ENCODE measurements around the gene MANBA. TPM values are rescaled to one million over a fixed set of nuclear protein-coding genes. Genes with fewer than 3 reads are reported as not detected.

The MANBA gene
- total RNA-seq, 4 donors from 2014 or later, result 10.4 to 21.7 (median 15.1) TPM

DNA sequence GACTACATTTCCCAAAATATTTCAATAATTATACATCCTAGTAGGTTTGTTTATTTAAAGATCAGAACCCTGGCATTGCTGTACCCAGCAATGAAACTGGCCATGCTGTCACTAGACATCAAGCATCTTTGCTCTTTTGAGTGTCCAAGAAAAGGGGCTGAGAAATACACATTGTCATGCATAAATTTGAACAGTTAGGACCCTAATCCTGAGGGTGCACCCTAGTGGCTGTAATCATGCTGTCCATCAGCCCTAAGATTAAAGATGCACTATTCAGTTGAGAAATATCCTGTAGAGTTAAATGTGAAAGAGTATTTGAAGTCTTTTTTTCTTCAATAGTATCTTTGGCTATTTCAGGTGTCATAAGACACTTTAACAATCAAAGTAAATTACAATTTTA, 150.8 kb downstream of the MANBA start:
- Histone ChIP-seq H3K4me1 (peaks cover 0 to 25% (median 6%) of the 10 kb centered on the region in 3 donors), H3K27ac (no peak overlapping the region), H3K4me3 (no peak overlapping the region), H3K9me3 (no peaks in the 10 kb centered on the region), H3K36me3 (peaks cover 21 to 99% (median 23%) of the 10 kb centered on the region in 3 donors), H3K27me3 (no peaks in the 10 kb centered on the region)
- TF ChIP-seq, protein P1, sequence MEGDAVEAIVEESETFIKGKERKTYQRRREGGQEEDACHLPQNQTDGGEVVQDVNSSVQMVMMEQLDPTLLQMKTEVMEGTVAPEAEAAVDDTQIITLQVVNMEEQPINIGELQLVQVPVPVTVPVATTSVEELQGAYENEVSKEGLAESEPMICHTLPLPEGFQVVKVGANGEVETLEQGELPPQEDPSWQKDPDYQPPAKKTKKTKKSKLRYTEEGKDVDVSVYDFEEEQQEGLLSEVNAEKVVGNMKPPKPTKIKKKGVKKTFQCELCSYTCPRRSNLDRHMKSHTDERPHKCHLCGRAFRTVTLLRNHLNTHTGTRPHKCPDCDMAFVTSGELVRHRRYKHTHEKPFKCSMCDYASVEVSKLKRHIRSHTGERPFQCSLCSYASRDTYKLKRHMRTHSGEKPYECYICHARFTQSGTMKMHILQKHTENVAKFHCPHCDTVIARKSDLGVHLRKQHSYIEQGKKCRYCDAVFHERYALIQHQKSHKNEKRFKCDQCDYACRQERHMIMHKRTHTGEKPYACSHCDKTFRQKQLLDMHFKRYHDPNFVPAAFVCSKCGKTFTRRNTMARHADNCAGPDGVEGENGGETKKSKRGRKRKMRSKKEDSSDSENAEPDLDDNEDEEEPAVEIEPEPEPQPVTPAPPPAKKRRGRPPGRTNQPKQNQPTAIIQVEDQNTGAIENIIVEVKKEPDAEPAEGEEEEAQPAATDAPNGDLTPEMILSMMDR (IDR thresholded peaks at IDR 0.05), result peak in 1 of 6 experiments; percentile 25
- no peak for TF ChIP-seq POLR2A (IDR thresholded peaks at IDR 0.05)
- no peak for DNase-seq
- intact Hi-C loops (cut with DNase I), result no loop called here

DNA sequence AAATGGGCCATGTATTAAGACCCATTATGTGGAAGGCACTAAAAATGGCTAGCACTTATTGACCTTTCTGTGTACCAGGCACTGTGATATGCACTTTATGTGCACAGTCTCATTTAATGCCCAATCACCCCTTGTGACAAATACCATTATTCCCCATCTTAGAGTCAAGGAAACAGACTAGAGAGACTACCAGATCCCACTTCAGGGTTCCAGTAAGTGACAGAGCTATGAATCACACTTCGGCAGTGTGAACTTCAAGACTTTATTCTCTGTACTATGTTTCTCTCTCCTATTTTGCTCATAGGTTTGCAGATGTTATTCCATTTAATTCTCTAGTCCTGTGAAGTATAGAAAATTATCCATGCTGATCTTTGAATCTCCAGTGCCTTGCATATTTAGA, 152.6 kb downstream of the MANBA start:
- no peaks in the 10 kb centered on the region for H3K9me3 ChIP-seq
- peaks cover 0 to 21% (median 6%) of the 10 kb centered on the region in 3 donors for H3K4me1 ChIP-seq
- H3K27ac ChIP-seq, result no peak overlapping the region
- no peak overlapping the region for H3K4me3 ChIP-seq
- intact Hi-C loops (cut with DNase I), result no loop called here
- no peaks in the 10 kb centered on the region for H3K27me3 ChIP-seq
- peaks cover 15 to 99% (median 24%) of the 10 kb centered on the region in 3 donors for H3K36me3 ChIP-seq
- TF ChIP-seq POLR2A (IDR thresholded peaks at IDR 0.05), result no peak
- TF ChIP-seq, protein P1 (IDR thresholded peaks at IDR 0.05), result no peak
- 37 to 65% methylated on average over 1 of the region's 1 CpG for WGBS, 2 donors
- DNase-seq, result no peak

DNA sequence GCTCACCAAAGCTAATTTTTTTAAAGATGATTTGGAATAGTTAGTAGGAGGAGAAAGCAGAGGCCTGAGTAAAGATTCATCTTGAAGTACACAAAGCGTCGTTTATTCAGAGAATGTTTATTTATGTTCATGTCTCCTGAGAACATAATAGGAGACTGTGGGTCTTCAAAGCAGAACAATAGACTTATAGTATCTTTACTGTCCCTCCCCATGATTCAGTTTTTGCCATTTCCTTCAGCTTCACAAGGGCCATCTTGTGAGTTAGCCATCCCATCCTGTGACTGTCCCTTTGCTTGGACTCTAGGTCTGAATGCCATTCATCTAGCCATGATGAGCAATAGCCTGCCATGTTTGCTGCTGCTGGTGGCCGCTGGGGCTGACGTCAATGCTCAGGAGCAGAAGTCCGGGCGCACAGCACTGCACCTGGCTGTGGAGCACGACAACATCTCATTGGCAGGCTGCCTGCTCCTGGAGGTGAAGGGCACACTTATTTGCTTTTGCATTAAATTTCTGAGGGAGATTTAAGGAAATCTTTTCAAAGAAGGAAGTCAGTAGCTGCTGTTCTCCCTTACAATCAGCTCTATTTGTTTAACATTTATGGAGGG, 153.8 kb downstream of the MANBA start:
- Histone ChIP-seq H3K27me3 (no peaks in the 10 kb centered on the region), H3K9me3 (no peaks in the 10 kb centered on the region), H3K36me3 (peaks cover 15 to 99% (median 24%) of the 10 kb centered on the region in 3 donors), H3K27ac (no peak overlapping the region), H3K4me1 (peaks cover 0 to 9% (median 3%) of the 10 kb centered on the region in 3 donors), H3K4me3 (no peak overlapping the region)
- no peak for TF ChIP-seq POLR2A (IDR thresholded peaks at IDR 0.05)
- TF ChIP-seq, protein P1 (IDR thresholded peaks at IDR 0.05), result no peak
- DNase-seq, result no peak
- 70 to 85% methylated on average over 3 to 7 of the region's 7 CpGs for WGBS, 2 donors
- intact Hi-C loops (cut with DNase I), result no loop called here

DNA sequence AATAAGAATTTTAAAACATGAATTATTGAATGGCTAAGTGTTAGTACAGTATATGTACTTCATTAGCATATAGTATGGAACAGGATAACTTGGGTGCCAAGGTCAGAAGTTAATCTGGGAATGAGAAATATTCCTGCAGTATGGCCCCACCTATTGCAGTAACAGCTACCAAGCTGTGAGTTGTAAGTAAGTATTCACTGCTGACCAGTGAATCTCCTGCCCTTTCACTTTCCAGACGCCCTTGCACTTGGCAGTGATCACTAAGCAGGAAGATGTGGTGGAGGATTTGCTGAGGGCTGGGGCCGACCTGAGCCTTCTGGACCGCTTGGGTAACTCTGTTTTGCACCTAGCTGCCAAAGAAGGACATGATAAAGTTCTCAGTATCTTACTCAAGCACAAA, 154.5 kb downstream of the MANBA start:
- Histone ChIP-seq H3K36me3 (peaks cover 9 to 99% (median 22%) of the 10 kb centered on the region in 3 donors), H3K4me1 (peaks cover 0 to 2% (median 0%) of the 10 kb centered on the region in 3 donors), H3K27me3 (no peaks in the 10 kb centered on the region), H3K9me3 (no peaks in the 10 kb centered on the region), H3K4me3 (no peak overlapping the region), H3K27ac (no peak overlapping the region)
- intact Hi-C loops (cut with DNase I), result no loop called here
- WGBS, 2 donors, result 82 to 90% methylated on average over 3 of the region's 3 CpGs
- no peak for TF ChIP-seq POLR2A (IDR thresholded peaks at IDR 0.05)
- TF ChIP-seq, protein P1 (IDR thresholded peaks at IDR 0.05), result no peak
- DNase-seq, result no peak

DNA sequence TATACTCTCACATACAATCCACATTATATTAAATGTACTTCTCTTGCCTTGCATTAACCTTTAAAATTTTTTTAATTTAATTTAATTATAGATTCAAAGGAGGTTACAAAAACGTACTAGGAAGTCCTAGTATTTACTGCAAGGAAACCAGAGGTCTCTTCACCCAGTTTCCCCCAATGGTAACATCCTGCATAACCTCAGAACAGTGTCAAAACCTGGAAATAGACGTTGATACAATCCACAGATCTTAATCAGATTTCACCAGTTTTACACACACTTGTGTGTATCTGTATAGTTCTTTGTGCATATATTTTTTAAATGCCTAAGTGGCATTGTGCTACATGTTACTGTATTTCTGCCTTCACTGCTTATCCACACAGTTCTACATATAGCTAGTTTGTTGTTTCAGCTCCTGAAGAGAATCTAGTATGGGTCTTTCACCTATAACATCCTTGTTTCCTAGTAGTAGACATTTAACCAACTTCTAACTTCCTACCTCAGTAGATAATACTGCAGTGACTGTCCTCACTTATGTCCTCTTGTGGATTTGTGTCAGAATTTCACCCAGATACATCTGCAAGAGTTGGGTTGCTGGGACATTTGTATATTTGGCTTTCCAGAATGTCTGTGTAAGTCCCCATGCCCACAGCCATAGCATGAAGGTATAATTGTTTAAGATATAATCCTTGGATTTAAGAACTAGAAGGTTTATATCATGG, 156.4 kb downstream of the MANBA start:
- no peak overlapping the region for H3K27ac ChIP-seq
- 61 to 73% methylated on average over 2 of the region's 2 CpGs for WGBS, 2 donors
- H3K4me3 ChIP-seq, result no peak overlapping the region
- intact Hi-C loops (cut with DNase I), result no loop called here
- no peak for DNase-seq
- H3K9me3 ChIP-seq, result no peaks in the 10 kb centered on the region
- no peak for TF ChIP-seq POLR2A (IDR thresholded peaks at IDR 0.05)
- TF ChIP-seq, protein P1 (IDR thresholded peaks at IDR 0.05), result no peak
- peaks cover 0 to 4% (median 2%) of the 10 kb centered on the region in 3 donors for H3K4me1 ChIP-seq
- no peaks in the 10 kb centered on the region for H3K27me3 ChIP-seq
- H3K36me3 ChIP-seq, result peaks cover 9 to 98% (median 17%) of the 10 kb centered on the region in 3 donors

All from esophagus squamous epithelium (tissue), 5 donors.